ENCODE data around the gene MPI. TPM values are rescaled to one million over a fixed set of nuclear protein-coding genes. Genes with fewer than 3 reads are reported as not detected.

Gene MPI
- polyA plus RNA-seq, 1 of the 3 experiments (the other 2 are of a cell fraction): 58.2 TPM

DNA sequence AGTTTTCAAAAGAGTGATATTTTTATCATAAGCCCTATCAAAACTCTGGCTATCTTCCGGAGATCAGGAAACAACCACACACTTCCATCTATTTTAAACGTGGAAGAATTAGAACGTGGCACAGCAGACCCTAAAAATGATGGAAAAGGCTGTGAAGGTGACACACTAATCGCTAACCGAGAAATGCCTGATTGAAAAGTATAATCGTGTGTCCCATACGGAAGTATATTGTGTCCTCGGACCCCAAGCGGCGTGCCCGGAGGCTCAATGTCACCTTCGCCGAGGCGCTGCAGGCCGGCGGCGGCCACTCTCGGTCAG, 47.4 kb downstream of the MPI start:
- POLR2A ChIA-PET: interaction anchor here (0.7 to 1.2 kb wide), 6 partner anchors 13 to 58 kb away, joined by 3 to 7 read pairs (median 5); partner anchors contain the start of genes MPI and SCAMP5
- CTCF ChIA-PET: interaction anchor here (1.2 to 1.4 kb wide), 5 partner anchors 13 to 168 kb away, joined by 3 to 10 read pairs (median 7); partner anchors contain the start of gene RPP25
- 3% methylated on average over 18 of the region's 18 CpGs for WGBS (ENCODE audit: low lambda C conversion rate)

DNA sequence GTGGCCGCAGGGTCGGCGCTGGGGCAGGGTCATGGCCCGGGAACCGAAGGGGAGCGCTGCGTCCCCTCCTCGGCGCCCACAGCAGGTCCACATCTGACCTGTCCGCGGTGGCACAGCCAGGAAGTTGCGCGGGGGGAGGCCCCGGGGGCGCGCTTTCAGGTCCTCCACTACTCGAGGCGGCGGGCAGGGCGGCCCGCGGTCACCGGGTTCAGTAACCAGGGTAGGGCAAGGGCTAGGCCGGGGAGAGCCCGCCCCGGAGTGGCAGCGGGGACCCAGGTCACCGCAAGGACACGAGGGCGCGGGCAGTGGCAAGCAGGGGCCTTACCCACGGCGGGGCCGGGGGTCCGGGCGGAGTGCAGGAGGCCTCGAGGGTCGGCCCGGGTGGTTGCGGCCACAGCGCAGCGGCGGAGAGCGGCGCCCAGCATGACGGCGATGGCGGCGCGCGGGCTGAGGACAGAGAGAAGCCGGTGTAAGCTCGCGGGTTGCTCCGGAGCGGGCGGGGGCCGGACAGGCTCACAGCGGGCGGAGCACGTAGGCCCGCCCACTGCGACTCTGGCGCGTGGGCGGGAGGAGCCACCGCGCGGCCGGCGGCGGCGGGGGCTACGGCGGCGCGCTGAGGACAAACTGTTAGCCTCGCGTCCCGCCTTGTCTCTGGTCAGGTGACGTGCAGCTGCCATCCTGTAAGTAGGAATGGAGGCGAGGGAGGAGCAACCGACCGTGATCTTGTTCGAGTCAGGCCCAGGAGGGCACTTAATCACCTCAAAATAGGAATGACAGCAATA, 47.9 kb downstream of the MPI start, which contains the start of gene COX5A:
COX5A (minus strand) TSS at position 484 of the 782 bp plus-strand sequence; CDS start at position 425, 59 bp downstream.
- under 1% methylated on average over 30 of the region's 85 CpGs for WGBS (ENCODE audit: low lambda C conversion rate)
- H3K36me3 ChIP-seq (replicated peaks in 1 of 2; ENCODE audit: control insufficient read depth in 1 of 2, insufficient read depth in 2 of 2, low read length in 1 of 2): peaks cover 0 to 7% of the 10 kb centered on the region in 2 experiments
- H3K9ac ChIP-seq: peak within 1 kb of the TSS; percentile 93
- H3K4me3 ChIP-seq (ENCODE audit: low read depth in 2 of 2, low read length in 1 of 2): peak within 1 kb of the TSS; percentile 72 to 90
- peak within 1 kb of the TSS; percentile 86 to 89 for H3K27ac ChIP-seq (ENCODE audit: low read depth in 2 of 2, low read length in 1 of 2)
- H3F3A ChIP-seq (replicated peaks; ENCODE audit: insufficient read depth): peaks cover 10% of the 10 kb centered on the region
- peak; percentile 96 for DNase-seq
- CTCF ChIA-PET: interaction anchor here (1.1 to 1.3 kb wide), 8 partner anchors 11 to 168 kb away, joined by 3 to 10 read pairs (median 4); partner anchors contain the start of genes CSK and RPP25
- no peaks in the 10 kb centered on the region for H3K9me2 ChIP-seq
- H4K20me1 ChIP-seq (ENCODE audit: insufficient read depth): peaks cover 6% of the 10 kb centered on the region; the same call in 1 of the 2 replicates
- 0 out of 4 replicates have a peak, but pooled peaks cover 0 to 6% of the 10 kb centered on the region in 2 experiments for H3K4me1 ChIP-seq (ENCODE audit: control insufficient read depth in 1 of 2, insufficient read depth in 2 of 2, low read depth in 1 of 2, low read length in 1 of 2)
- peak within 1 kb of the TSS; percentile 97 for H2AFZ ChIP-seq (ENCODE audit: low read depth)
- H3K9me3 ChIP-seq: no peaks in the 10 kb centered on the region
- peak within 1 kb of the TSS; percentile 94 for H3K4me2 ChIP-seq
- POLR2A ChIA-PET: interaction anchor here (0.7 to 1.5 kb wide), 10 partner anchors 13 to 167 kb away, joined by 3 to 7 read pairs (median 4); partner anchors contain the start of genes MPI, PPCDC, RPP25 and SCAMP5
- peaks cover 50% of the 10 kb centered on the region for H3K79me2 ChIP-seq (ENCODE audit: insufficient read depth)
- no peaks in the 10 kb centered on the region for H3K27me3 ChIP-seq (ENCODE audit: insufficient read depth)
- TF ChIP-seq, protein P1, sequence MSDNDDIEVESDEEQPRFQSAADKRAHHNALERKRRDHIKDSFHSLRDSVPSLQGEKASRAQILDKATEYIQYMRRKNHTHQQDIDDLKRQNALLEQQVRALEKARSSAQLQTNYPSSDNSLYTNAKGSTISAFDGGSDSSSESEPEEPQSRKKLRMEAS (IDR thresholded peaks at IDR 0.05; ENCODE audit: low read depth): peak; percentile 72
- TF ChIP-seq GATA2 (CRISPR knock-in tag; IDR thresholded peaks at IDR 0.05) (no peak), SIN3A (IDR thresholded peaks at IDR 0.05; ENCODE audit: borderline replicate concordance, low read depth, low read length) (no peak), TAF1 (IDR thresholded peaks at IDR 0.05; ENCODE audit: borderline replicate concordance, low read depth, low read length) (peak; percentile 81), GABPA (IDR thresholded peaks at IDR 0.05; ENCODE audit: low read depth) (no peak), JUND (IDR thresholded peaks at IDR 0.05) (no peak)
- TF ChIP-seq, protein P2, sequence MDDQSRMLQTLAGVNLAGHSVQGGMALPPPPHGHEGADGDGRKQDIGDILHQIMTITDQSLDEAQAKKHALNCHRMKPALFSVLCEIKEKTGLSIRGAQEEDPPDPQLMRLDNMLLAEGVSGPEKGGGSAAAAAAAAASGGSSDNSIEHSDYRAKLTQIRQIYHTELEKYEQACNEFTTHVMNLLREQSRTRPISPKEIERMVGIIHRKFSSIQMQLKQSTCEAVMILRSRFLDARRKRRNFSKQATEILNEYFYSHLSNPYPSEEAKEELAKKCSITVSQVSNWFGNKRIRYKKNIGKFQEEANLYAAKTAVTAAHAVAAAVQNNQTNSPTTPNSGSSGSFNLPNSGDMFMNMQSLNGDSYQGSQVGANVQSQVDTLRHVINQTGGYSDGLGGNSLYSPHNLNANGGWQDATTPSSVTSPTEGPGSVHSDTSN (IDR thresholded peaks at IDR 0.05): peak; percentile 54; the same call in 1 of the 2 replicates
- TF ChIP-seq, protein P3, sequence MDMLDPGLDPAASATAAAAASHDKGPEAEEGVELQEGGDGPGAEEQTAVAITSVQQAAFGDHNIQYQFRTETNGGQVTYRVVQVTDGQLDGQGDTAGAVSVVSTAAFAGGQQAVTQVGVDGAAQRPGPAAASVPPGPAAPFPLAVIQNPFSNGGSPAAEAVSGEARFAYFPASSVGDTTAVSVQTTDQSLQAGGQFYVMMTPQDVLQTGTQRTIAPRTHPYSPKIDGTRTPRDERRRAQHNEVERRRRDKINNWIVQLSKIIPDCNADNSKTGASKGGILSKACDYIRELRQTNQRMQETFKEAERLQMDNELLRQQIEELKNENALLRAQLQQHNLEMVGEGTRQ (IDR thresholded peaks at IDR 0.05; ENCODE audit: borderline replicate concordance, low read depth, low read length): peak; percentile 74; the same call in 1 of the 2 replicates
- TF ChIP-seq, protein P4, sequence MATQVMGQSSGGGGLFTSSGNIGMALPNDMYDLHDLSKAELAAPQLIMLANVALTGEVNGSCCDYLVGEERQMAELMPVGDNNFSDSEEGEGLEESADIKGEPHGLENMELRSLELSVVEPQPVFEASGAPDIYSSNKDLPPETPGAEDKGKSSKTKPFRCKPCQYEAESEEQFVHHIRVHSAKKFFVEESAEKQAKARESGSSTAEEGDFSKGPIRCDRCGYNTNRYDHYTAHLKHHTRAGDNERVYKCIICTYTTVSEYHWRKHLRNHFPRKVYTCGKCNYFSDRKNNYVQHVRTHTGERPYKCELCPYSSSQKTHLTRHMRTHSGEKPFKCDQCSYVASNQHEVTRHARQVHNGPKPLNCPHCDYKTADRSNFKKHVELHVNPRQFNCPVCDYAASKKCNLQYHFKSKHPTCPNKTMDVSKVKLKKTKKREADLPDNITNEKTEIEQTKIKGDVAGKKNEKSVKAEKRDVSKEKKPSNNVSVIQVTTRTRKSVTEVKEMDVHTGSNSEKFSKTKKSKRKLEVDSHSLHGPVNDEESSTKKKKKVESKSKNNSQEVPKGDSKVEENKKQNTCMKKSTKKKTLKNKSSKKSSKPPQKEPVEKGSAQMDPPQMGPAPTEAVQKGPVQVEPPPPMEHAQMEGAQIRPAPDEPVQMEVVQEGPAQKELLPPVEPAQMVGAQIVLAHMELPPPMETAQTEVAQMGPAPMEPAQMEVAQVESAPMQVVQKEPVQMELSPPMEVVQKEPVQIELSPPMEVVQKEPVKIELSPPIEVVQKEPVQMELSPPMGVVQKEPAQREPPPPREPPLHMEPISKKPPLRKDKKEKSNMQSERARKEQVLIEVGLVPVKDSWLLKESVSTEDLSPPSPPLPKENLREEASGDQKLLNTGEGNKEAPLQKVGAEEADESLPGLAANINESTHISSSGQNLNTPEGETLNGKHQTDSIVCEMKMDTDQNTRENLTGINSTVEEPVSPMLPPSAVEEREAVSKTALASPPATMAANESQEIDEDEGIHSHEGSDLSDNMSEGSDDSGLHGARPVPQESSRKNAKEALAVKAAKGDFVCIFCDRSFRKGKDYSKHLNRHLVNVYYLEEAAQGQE (IDR thresholded peaks at IDR 0.05; ENCODE audit: low read depth, low read length): no peak

More for the DNA sequence above, 47.4 kb downstream of the MPI start:
- no peak for DNase-seq
- H3K36me3 ChIP-seq (replicated peaks in 1 of 2; ENCODE audit: control insufficient read depth in 1 of 2, insufficient read depth in 2 of 2, low read length in 1 of 2): peaks cover 0 to 7% of the 10 kb centered on the region in 2 experiments
- peaks cover 55% of the 10 kb centered on the region for H3K79me2 ChIP-seq (ENCODE audit: insufficient read depth)
- peak overlapping the region; percentile 86 to 89 for H3K27ac ChIP-seq (ENCODE audit: low read depth in 2 of 2, low read length in 1 of 2)
- TF ChIP-seq JUND (IDR thresholded peaks at IDR 0.05) (no peak), TCF12 (IDR thresholded peaks at IDR 0.05) (no peak), ELF1 (IDR thresholded peaks at IDR 0.05) (no peak), FOSL2 (IDR thresholded peaks at IDR 0.05; ENCODE audit: borderline replicate concordance, low read depth) (no peak), MXI1 (IDR thresholded peaks at IDR 0.05; ENCODE audit: low read depth, low read length) (no peak; the same call in 1 of the 2 replicates), EZH2phosphoT487 (IDR thresholded peaks at IDR 0.05; ENCODE audit: borderline replicate concordance, low read depth) (no peak), MEF2A (IDR thresholded peaks at IDR 0.05; ENCODE audit: borderline replicate concordance, low read depth) (no peak), GATA2 (CRISPR knock-in tag; IDR thresholded peaks at IDR 0.05) (no peak), FOXM1 (IDR thresholded peaks at IDR 0.05; ENCODE audit: low read depth) (no peak), FOXJ3 (CRISPR knock-in tag; IDR thresholded peaks at IDR 0.05) (no peak), NRF1 (IDR thresholded peaks at IDR 0.05; ENCODE audit: low read depth, low read length) (no peak)
- TF ChIP-seq, protein P1 (IDR thresholded peaks at IDR 0.05; ENCODE audit: low read depth): no peak
- TF ChIP-seq, protein P5, sequence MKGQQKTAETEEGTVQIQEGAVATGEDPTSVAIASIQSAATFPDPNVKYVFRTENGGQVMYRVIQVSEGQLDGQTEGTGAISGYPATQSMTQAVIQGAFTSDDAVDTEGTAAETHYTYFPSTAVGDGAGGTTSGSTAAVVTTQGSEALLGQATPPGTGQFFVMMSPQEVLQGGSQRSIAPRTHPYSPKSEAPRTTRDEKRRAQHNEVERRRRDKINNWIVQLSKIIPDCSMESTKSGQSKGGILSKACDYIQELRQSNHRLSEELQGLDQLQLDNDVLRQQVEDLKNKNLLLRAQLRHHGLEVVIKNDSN (IDR thresholded peaks at IDR 0.05; ENCODE audit: borderline replicate concordance, low read depth): no peak
- TF ChIP-seq, protein P3 (IDR thresholded peaks at IDR 0.05; ENCODE audit: borderline replicate concordance, low read depth, low read length): no peak
- no peaks in the 10 kb centered on the region for H3K9me3 ChIP-seq
- H4K20me1 ChIP-seq (ENCODE audit: insufficient read depth): peaks cover 6% of the 10 kb centered on the region; the same call in 1 of the 2 replicates
- H3K4me2 ChIP-seq: peak overlapping the region; percentile 94
- H2AFZ ChIP-seq (ENCODE audit: low read depth): peak overlapping the region; percentile 97; the same call in 1 of the 2 replicates
- H3F3A ChIP-seq (replicated peaks; ENCODE audit: insufficient read depth): peaks cover 10% of the 10 kb centered on the region
- no peaks in the 10 kb centered on the region for H3K9me2 ChIP-seq
- H3K4me3 ChIP-seq (ENCODE audit: low read depth in 2 of 2, low read length in 1 of 2): peak overlapping the region; percentile 72 to 90
- 0 out of 4 replicates have a peak, but pooled peaks cover 0 to 6% of the 10 kb centered on the region in 2 experiments for H3K4me1 ChIP-seq (ENCODE audit: control insufficient read depth in 1 of 2, insufficient read depth in 2 of 2, low read depth in 1 of 2, low read length in 1 of 2)
- H3K27me3 ChIP-seq (ENCODE audit: insufficient read depth): no peaks in the 10 kb centered on the region
- H3K9ac ChIP-seq: peak overlapping the region; percentile 93

Measured in SK-N-SH (cell line).